ENCODE results near the gene AAR2.

Gene AAR2

DNA sequence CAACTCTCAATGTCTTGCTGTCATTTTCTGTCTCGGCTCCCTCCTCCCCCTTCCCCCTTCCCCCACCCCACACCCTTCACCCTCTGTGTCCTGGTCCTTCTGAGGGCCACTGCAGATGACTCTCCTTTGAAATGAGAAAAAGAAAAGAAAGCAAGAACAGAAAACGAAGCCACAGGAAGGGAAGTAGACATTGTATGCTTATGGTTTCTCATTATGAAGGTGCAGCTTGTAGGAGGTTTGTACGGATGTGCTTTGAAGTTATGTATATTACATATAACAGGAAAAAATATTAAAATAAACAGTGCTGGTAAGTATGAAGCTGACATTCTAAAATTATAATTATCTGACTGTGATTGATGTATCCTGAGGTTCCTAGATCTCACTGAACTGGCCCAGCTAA is 6.3 kb upstream of the AAR2 start:
- no peak overlapping the region for H2AFZ ChIP-seq (ENCODE audit: insufficient read depth, low read length, poor library complexity)
- H2AK5ac ChIP-seq (ENCODE audit: low read length) = no peak overlapping the region
- no peak overlapping the region for H2BK5ac ChIP-seq (ENCODE audit: low read depth, low read length, poor library complexity)
- H4K8ac ChIP-seq (ENCODE audit: low read depth, low read length) = no peak overlapping the region
- no peak overlapping the region for H3K18ac ChIP-seq (ENCODE audit: low read length)
- H4K91ac ChIP-seq (ENCODE audit: low read depth, low read length) = no peak overlapping the region
- WGBS (ENCODE audit: extremely low coverage, insufficient coverage, insufficient read length) = no CpG with 5 or more reads among the region's 3 CpGs
- DNase-seq = no peak
- H3K27ac ChIP-seq (ENCODE audit: low read depth, low read length) = no peak overlapping the region
- H3K79me1 ChIP-seq (ENCODE audit: low read length) = no peaks in the 10 kb centered on the region
- H3K4me2 ChIP-seq (ENCODE audit: low read length) = no peak overlapping the region
- H3K36me3 ChIP-seq (ENCODE audit: control insufficient read depth in 1 of 2, insufficient read depth in 2 of 2, low read length in 2 of 2) = no peaks in the 10 kb centered on the region
- H3K14ac ChIP-seq (ENCODE audit: low read length) = no peak overlapping the region
- no peak overlapping the region for H4K12ac ChIP-seq (ENCODE audit: low read depth, low read length)
- H3K27me3 ChIP-seq (ENCODE audit: insufficient read depth, low read length) = no peaks in the 10 kb centered on the region
- H3K4me1 ChIP-seq (ENCODE audit: control insufficient read depth in 1 of 2, insufficient read depth in 2 of 2, low read length in 2 of 2) = no peaks in the 10 kb centered on the region
- H2BK12ac ChIP-seq (ENCODE audit: low read length) = no peak overlapping the region
- no peak overlapping the region for H3K4me3 ChIP-seq (ENCODE audit: low read depth, low read length)
- no peak overlapping the region for H3K23ac ChIP-seq (ENCODE audit: low read length)
- H3K9me3 ChIP-seq (ENCODE audit: insufficient read depth, low read depth, low read length) = no peaks in the 10 kb centered on the region
- H3K79me2 ChIP-seq (ENCODE audit: control insufficient read depth, insufficient read depth, low read length, poor library complexity) = no peaks in the 10 kb centered on the region
- no peak overlapping the region for H3K4ac ChIP-seq (ENCODE audit: low read depth, low read length)
- no peak overlapping the region for H2BK120ac ChIP-seq (ENCODE audit: insufficient read depth, low read length, poor library complexity)
- no peak overlapping the region for H3K9ac ChIP-seq (ENCODE audit: low read length)

DNA sequence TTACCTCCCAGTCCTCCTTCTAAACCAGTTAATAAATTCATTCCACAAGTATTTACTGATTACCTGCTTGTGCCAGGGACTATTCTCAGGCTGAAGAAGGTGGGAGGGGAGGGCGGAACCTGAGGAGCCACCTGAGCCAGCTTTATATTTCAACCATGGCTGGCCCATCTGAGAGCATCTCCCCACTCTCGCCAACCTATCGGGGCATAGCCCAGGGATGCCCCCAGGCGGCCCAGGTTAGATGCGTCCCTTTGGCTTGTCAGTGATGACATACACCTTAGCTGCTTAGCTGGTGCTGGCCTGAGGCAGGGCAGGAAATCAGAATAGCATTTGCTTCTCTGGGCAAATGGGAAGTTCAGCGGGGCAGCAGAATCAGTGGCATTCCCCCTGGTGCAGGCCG is 4.9 kb upstream of the AAR2 start:
- Histone ChIP-seq H3K4ac (ENCODE audit: low read depth, low read length) (no peak overlapping the region), H3K18ac (ENCODE audit: low read length) (no peak overlapping the region), H2AK5ac (ENCODE audit: low read length) (no peak overlapping the region), H3K27ac (ENCODE audit: low read depth, low read length) (no peak overlapping the region), H3K23ac (ENCODE audit: low read length) (no peak overlapping the region), H3K4me2 (ENCODE audit: low read length) (no peak overlapping the region), H3K9me3 (ENCODE audit: insufficient read depth, low read depth, low read length) (no peaks in the 10 kb centered on the region), H3K4me3 (ENCODE audit: low read depth, low read length) (no peak overlapping the region), H4K12ac (ENCODE audit: low read depth, low read length) (no peak overlapping the region), H3K9ac (ENCODE audit: low read length) (no peak overlapping the region), H4K91ac (ENCODE audit: low read depth, low read length) (no peak overlapping the region), H2BK5ac (ENCODE audit: low read depth, low read length, poor library complexity) (no peak overlapping the region), H3K4me1 (ENCODE audit: control insufficient read depth in 1 of 2, insufficient read depth in 2 of 2, low read length in 2 of 2) (peaks cover 4% of the 10 kb centered on the region in 2 experiments), H3K14ac (ENCODE audit: low read length) (no peak overlapping the region), H3K36me3 (ENCODE audit: control insufficient read depth in 1 of 2, insufficient read depth in 2 of 2, low read length in 2 of 2) (no peaks in the 10 kb centered on the region), H3K27me3 (ENCODE audit: insufficient read depth, low read length) (no peaks in the 10 kb centered on the region), H4K8ac (ENCODE audit: low read depth, low read length) (no peak overlapping the region), H2BK120ac (ENCODE audit: insufficient read depth, low read length, poor library complexity) (no peak overlapping the region), H3K79me2 (ENCODE audit: control insufficient read depth, insufficient read depth, low read length, poor library complexity) (peaks cover under 1% of the 10 kb centered on the region), H2AFZ (ENCODE audit: insufficient read depth, low read length, poor library complexity) (no peak overlapping the region), H2BK12ac (ENCODE audit: low read length) (no peak overlapping the region), H3K79me1 (ENCODE audit: low read length) (peaks cover 5% of the 10 kb centered on the region)
- DNase-seq = no peak
- no CpG with 5 or more reads among the region's 7 CpGs for WGBS (ENCODE audit: extremely low coverage, insufficient coverage, insufficient read length)

DNA sequence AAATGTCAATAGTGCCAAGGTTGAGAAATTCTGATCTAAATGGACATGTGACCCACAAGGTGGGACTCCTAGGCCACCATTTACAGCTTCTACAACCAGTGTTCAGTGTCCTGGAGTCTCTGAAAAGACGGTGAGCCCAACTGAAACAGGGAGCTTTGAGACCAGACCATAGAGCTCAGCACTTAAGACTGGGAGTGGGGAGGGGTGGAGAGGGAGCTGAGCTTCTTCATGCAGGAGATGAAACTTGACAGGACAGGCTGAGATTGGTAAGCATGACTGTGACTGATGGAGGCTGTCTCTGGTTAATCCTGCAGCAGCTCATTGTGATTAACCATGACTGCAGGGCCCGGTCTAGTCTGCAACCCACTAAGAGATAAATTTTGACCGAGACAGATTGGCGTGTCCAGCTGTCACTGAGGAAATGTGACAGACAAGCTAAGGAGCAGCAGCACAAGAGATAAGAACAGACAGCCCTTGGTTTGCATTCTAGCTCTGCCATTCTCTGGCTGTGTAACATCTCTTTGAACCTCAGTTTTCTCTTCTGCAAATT is 1.4 kb upstream of the AAR2 start:
- H3K18ac ChIP-seq (ENCODE audit: low read length) = no peak overlapping the region
- H3K4me1 ChIP-seq (ENCODE audit: control insufficient read depth in 1 of 2, insufficient read depth in 2 of 2, low read length in 2 of 2) = peaks cover 10 to 12% of the 10 kb centered on the region in 2 experiments
- peaks cover 3 to 5% of the 10 kb centered on the region in 2 experiments for H3K36me3 ChIP-seq (ENCODE audit: control insufficient read depth in 1 of 2, insufficient read depth in 2 of 2, low read length in 2 of 2)
- no CpG with 5 or more reads among the region's 4 CpGs for WGBS (ENCODE audit: extremely low coverage, insufficient coverage, insufficient read length)
- no peak overlapping the region for H2AFZ ChIP-seq (ENCODE audit: insufficient read depth, low read length, poor library complexity)
- peaks cover 10% of the 10 kb centered on the region for H3K79me2 ChIP-seq (ENCODE audit: control insufficient read depth, insufficient read depth, low read length, poor library complexity)
- H3K4me3 ChIP-seq (ENCODE audit: low read depth, low read length) = no peak overlapping the region
- no peak for DNase-seq
- H3K4me2 ChIP-seq (ENCODE audit: low read length) = no peak overlapping the region
- H2AK5ac ChIP-seq (ENCODE audit: low read length) = no peak overlapping the region
- no peak overlapping the region for H2BK5ac ChIP-seq (ENCODE audit: low read depth, low read length, poor library complexity)
- no peak overlapping the region for H2BK12ac ChIP-seq (ENCODE audit: low read length)
- no peak overlapping the region for H3K27ac ChIP-seq (ENCODE audit: low read depth, low read length)
- no peak overlapping the region for H4K12ac ChIP-seq (ENCODE audit: low read depth, low read length)
- H3K79me1 ChIP-seq (ENCODE audit: low read length) = peaks cover 7% of the 10 kb centered on the region
- H3K23ac ChIP-seq (ENCODE audit: low read length) = no peak overlapping the region
- no peaks in the 10 kb centered on the region for H3K9me3 ChIP-seq (ENCODE audit: insufficient read depth, low read depth, low read length)
- H4K91ac ChIP-seq (ENCODE audit: low read depth, low read length) = no peak overlapping the region
- no peak overlapping the region for H3K9ac ChIP-seq (ENCODE audit: low read length)
- H3K27me3 ChIP-seq (ENCODE audit: insufficient read depth, low read length) = no peaks in the 10 kb centered on the region
- H3K4ac ChIP-seq (ENCODE audit: low read depth, low read length) = no peak overlapping the region
- H4K8ac ChIP-seq (ENCODE audit: low read depth, low read length) = no peak overlapping the region
- H2BK120ac ChIP-seq (ENCODE audit: insufficient read depth, low read length, poor library complexity) = no peak overlapping the region
- no peak overlapping the region for H3K14ac ChIP-seq (ENCODE audit: low read length)

DNA sequence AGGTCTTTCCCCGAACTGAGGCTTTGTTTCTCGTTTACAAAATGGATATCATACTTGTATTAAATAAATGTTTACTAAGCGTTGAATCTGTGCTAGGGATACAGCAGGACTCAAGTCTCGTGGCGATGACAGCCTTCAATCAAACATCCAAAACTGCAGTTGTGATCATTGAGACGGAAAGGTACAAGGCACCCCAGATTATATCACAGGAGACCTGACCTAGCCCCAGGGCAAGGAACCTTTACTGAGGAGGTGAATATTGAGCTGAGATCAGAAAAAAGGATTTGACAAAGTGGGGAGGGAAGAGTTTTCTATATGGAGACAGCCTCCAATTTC is 476 bp downstream of the AAR2 start:
- peak overlapping the region; percentile 61 for H2AFZ ChIP-seq (ENCODE audit: insufficient read depth, low read length, poor library complexity)
- no CpG with 5 or more reads among the region's 6 CpGs for WGBS (ENCODE audit: extremely low coverage, insufficient coverage, insufficient read length)
- peak overlapping the region; percentile 81 for H3K14ac ChIP-seq (ENCODE audit: low read length)
- peak overlapping the region; percentile 90 for H3K4ac ChIP-seq (ENCODE audit: low read depth, low read length)
- DNase-seq = no peak
- H3K4me2 ChIP-seq (ENCODE audit: low read length) = peak overlapping the region; percentile 72
- peak overlapping the region; percentile 78 for H3K4me3 ChIP-seq (ENCODE audit: low read depth, low read length)
- H2BK12ac ChIP-seq (ENCODE audit: low read length) = no peak overlapping the region
- H4K8ac ChIP-seq (ENCODE audit: low read depth, low read length) = peak overlapping the region; percentile 100
- no peak overlapping the region for H3K23ac ChIP-seq (ENCODE audit: low read length)
- no peaks in the 10 kb centered on the region for H3K9me3 ChIP-seq (ENCODE audit: insufficient read depth, low read depth, low read length)
- H3K27me3 ChIP-seq (ENCODE audit: insufficient read depth, low read length) = no peaks in the 10 kb centered on the region
- H4K12ac ChIP-seq (ENCODE audit: low read depth, low read length) = peak overlapping the region; percentile 96
- H3K27ac ChIP-seq (ENCODE audit: low read depth, low read length) = no peak overlapping the region
- H3K4me1 ChIP-seq (ENCODE audit: control insufficient read depth in 1 of 2, insufficient read depth in 2 of 2, low read length in 2 of 2) = peaks cover 10 to 12% of the 10 kb centered on the region in 2 experiments
- no peak overlapping the region for H3K18ac ChIP-seq (ENCODE audit: low read length)
- peaks cover 10% of the 10 kb centered on the region for H3K79me2 ChIP-seq (ENCODE audit: control insufficient read depth, insufficient read depth, low read length, poor library complexity)
- peak overlapping the region; percentile 81 for H2AK5ac ChIP-seq (ENCODE audit: low read length)
- H4K91ac ChIP-seq (ENCODE audit: low read depth, low read length) = peak overlapping the region; percentile 81
- H3K36me3 ChIP-seq (ENCODE audit: control insufficient read depth in 1 of 2, insufficient read depth in 2 of 2, low read length in 2 of 2) = peaks cover 15 to 18% of the 10 kb centered on the region in 2 experiments
- H2BK5ac ChIP-seq (ENCODE audit: low read depth, low read length, poor library complexity) = no peak overlapping the region
- peak overlapping the region; percentile 64 for H3K9ac ChIP-seq (ENCODE audit: low read length)
- peaks cover 7% of the 10 kb centered on the region for H3K79me1 ChIP-seq (ENCODE audit: low read length)
- peak overlapping the region; percentile 95 for H2BK120ac ChIP-seq (ENCODE audit: insufficient read depth, low read length, poor library complexity)
